Body of pancreas (tissue), 4 donors: ENCODE results near the gene ZBTB21. TPM values are rescaled to one million over a fixed set of nuclear protein-coding genes. Genes with fewer than 3 reads are reported as not detected.

Source experiments
- ATAC-seq: fragments of 150-250 bp; one replicate; pipeline ENCODE4 v1.9.1; 2016
- DNase-seq, 4 donors: peaks; one replicate each; pipeline ENCODE4 v3.0.0-alpha.2; 2019
- H3K27ac ChIP-seq, 4 donors: fragments of 200-600 bp; sonication (generic); 1 replicate in 3 of 4; 2 replicates in 1 of 4; pipeline versions ENCODE4 v1.5.1 to v1.6.1; 2016 to 2019; ENCODE audit warnings: mild to moderate bottlenecking in 1 of 4, mixed read lengths in 1 of 4, moderate library complexity in 1 of 4
- H3K27me3 ChIP-seq, 2 donors: fragments of 200-600 bp; sonication (generic); one replicate each; pipeline ENCODE4 v1.6.0; 2016; ENCODE audit warnings: mild to moderate bottlenecking in 1 of 2
- H3K36me3 ChIP-seq, 2 donors: fragments of 200-600 bp; sonication (generic); replicated peaks in 1 of 2; 2 replicates each; pipeline ENCODE4 v1.5.1; 2016; ENCODE audit warnings: low read depth in 2 of 2; ENCODE audit not compliant: insufficient read depth in 1 of 2
- H3K4me1 ChIP-seq: fragments of 200-600 bp; sonication (generic); one replicate; pipeline ENCODE4 v1.6.0; 2016
- H3K4me3 ChIP-seq, 2 donors: fragments of 200-600 bp; sonication (generic); 1 replicate in 1 of 2; 2 replicates in 1 of 2; pipeline ENCODE4 v1.5.1; 2016 to 2019
- H3K9me3 ChIP-seq, 3 donors: fragments of 200-600 bp; sonication (generic); 1 replicate in 2 of 3; 2 replicates in 1 of 3; pipeline ENCODE4 v1.5.1; 2016
- POLR2A ChIP-seq, 3 donors: fragments of 450-650 bp; IDR thresholded peaks; one replicate each; pipeline ENCODE4 v1.6.1; 2016; ENCODE audit warnings: antibody characterized with exemption in 3 of 3, mild to moderate bottlenecking in 2 of 3
- WGBS, 2 donors: methylation state at CpG; one replicate each; pipeline ENCODE4 v1.1.5; 2017; 5-methylcytosine and 5-hydroxymethylcytosine counted together
- intact Hi-C: fragments of 100-400 bp; cut with DNase I; formaldehyde crosslinking; loops from one replicate; pipeline ENCODE4 v1.15.1; 2023
- total RNA-seq, 2 donors: library from RNA; depleted of rRNA; stranded (reverse); fragments of >200 nt; gene quantifications; one replicate each; pipeline ENCODE4 v1.1.0, GENCODE V29; 2016
- TF ChIP-seq, protein P1 (sequence below), 7 experiments: fragments of 450-650 bp in 4 of 7; fragments of 200-600 bp in 3 of 7; sonication (generic) in 3 of 7; IDR thresholded peaks; one replicate each; pipeline ENCODE4 v1.5.1; 2016 to 2019; ENCODE audit warnings: antibody characterized with exemption in 7 of 7

The ZBTB21 gene
- total RNA-seq, 2 donors from 2014 or later: 4.2 to 10.2 TPM

GRCh38 chr21:41989698-41990097 is 20.5 kb downstream of the ZBTB21 start:
- no peak for TF ChIP-seq POLR2A (IDR thresholded peaks at IDR 0.05)
- TF ChIP-seq, protein P1, sequence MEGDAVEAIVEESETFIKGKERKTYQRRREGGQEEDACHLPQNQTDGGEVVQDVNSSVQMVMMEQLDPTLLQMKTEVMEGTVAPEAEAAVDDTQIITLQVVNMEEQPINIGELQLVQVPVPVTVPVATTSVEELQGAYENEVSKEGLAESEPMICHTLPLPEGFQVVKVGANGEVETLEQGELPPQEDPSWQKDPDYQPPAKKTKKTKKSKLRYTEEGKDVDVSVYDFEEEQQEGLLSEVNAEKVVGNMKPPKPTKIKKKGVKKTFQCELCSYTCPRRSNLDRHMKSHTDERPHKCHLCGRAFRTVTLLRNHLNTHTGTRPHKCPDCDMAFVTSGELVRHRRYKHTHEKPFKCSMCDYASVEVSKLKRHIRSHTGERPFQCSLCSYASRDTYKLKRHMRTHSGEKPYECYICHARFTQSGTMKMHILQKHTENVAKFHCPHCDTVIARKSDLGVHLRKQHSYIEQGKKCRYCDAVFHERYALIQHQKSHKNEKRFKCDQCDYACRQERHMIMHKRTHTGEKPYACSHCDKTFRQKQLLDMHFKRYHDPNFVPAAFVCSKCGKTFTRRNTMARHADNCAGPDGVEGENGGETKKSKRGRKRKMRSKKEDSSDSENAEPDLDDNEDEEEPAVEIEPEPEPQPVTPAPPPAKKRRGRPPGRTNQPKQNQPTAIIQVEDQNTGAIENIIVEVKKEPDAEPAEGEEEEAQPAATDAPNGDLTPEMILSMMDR (IDR thresholded peaks at IDR 0.05): no peak
- Histone ChIP-seq H3K27me3 (no peaks in the 10 kb centered on the region), H3K36me3 (peaks cover 0 to 8% of the 10 kb centered on the region in 2 donors), H3K4me1 (no peaks in the 10 kb centered on the region), H3K4me3 (no peak overlapping the region), H3K27ac (no peak overlapping the region), H3K9me3 (no peaks in the 10 kb centered on the region)
- WGBS, 2 donors: 89 to 93% methylated on average over 2 of the region's 2 CpGs
- ATAC-seq (no peak), DNase-seq (no peak)
- intact Hi-C loops: no loop called here

DNA sequence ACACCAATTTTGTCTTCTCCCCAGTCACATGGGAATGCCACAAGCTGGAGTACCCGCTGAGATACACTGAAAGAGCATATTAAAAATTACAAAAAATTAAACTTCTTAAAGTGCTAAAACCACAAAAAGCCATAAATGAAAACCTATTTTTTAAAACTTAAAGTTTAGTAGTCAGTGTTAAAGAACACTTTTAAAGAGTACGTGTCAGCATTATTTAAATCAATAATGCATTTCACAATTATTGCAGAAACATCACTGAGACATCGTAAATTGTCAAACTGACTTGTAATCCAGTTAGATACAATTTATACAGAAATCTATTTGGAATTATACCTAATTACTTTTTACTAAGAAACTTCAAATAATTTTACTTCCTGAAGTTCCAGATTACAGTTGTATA is 22.9 kb downstream of the ZBTB21 start:
- Histone ChIP-seq H3K9me3 (no peaks in the 10 kb centered on the region), H3K4me1 (no peaks in the 10 kb centered on the region), H3K27me3 (no peaks in the 10 kb centered on the region), H3K36me3 (peaks cover 0 to 6% of the 10 kb centered on the region in 2 donors), H3K27ac (no peak overlapping the region), H3K4me3 (no peak overlapping the region)
- TF ChIP-seq POLR2A (IDR thresholded peaks at IDR 0.05): no peak
- TF ChIP-seq, protein P1 (IDR thresholded peaks at IDR 0.05): no peak
- ATAC-seq (no peak), DNase-seq (no peak)
- 88 to 91% methylated on average over 3 of the region's 3 CpGs for WGBS, 2 donors
- intact Hi-C loops: no loop called here

DNA sequence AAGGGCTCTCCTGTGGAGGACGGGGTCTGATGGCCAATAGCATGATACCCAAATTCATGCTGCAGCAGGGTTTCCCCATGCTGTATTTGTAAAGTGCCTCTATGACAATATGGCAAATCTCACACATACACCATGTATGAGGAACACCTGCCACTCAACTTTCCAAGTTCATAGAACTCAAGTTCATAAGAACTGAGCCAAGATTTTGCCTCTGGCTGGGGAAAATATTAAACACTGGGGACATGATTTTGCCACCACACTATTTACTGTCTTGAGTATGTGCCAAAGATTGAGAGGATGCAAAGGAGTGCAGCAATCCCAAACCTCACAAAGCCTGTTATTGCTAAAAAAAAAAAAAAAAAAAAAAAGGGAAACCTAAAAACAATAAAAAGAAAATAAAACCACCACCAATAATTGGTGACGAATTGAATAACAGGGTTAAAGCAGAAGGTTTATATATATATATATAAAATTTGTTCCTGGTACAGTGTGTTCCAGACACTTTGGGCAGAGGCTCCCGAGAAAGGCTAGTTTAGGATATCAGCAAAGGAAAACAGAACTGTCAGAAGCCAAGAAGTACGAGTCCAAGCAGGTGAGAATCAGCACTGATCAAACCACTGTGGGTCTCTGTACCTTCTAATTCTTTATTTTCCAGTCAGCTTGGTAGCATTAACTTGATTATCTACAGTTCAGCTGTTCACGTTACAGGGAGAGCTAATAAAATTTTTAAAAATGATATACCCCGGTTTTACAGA is 24.3 kb downstream of the ZBTB21 start:
- no peak for ATAC-seq
- no peak for DNase-seq
- intact Hi-C loops: no loop called here
- no peaks in the 10 kb centered on the region for H3K4me1 ChIP-seq
- H3K9me3 ChIP-seq: no peaks in the 10 kb centered on the region
- 67 to 73% methylated on average over 6 of the region's 6 CpGs for WGBS, 2 donors
- no peak overlapping the region for H3K27ac ChIP-seq
- no peaks in the 10 kb centered on the region for H3K36me3 ChIP-seq
- TF ChIP-seq, protein P1 (IDR thresholded peaks at IDR 0.05): no peak
- no peak for TF ChIP-seq POLR2A (IDR thresholded peaks at IDR 0.05)
- no peaks in the 10 kb centered on the region for H3K27me3 ChIP-seq
- H3K4me3 ChIP-seq: no peak overlapping the region

DNA sequence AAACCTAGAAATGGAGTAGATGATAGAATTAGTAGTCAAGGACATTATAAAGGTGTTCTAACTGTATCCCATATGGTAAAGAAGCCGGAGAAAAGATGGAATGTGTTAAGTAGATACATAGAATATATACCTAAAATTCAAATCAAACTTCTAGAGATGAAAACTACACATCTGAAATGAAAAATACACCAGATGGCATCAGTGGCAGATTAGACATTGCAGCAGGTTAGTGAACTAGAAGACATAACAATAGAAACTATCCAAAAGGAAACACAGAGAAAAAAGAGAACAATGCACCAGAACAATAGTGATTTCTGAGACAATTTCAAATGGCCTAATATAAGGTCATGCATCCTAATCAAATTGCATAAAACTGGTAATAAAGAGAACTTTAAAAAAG is 26.9 kb downstream of the ZBTB21 start:
- DNase-seq (no peak), ATAC-seq (no peak)
- intact Hi-C loops: no loop called here
- Histone ChIP-seq H3K4me3 (no peak overlapping the region), H3K27ac (no peak overlapping the region), H3K9me3 (peaks cover 0 to 4% (median 0%) of the 10 kb centered on the region in 3 donors), H3K27me3 (no peaks in the 10 kb centered on the region), H3K36me3 (no peaks in the 10 kb centered on the region), H3K4me1 (no peaks in the 10 kb centered on the region)
- WGBS, 2 donors: 90 to 94% methylated on average over 1 of the region's 1 CpG
- TF ChIP-seq, protein P1 (IDR thresholded peaks at IDR 0.05): no peak
- TF ChIP-seq POLR2A (IDR thresholded peaks at IDR 0.05): no peak

GRCh38 chr21:41980561-41980960 is 29.6 kb downstream of the ZBTB21 start:
- no peak for TF ChIP-seq POLR2A (IDR thresholded peaks at IDR 0.05)
- TF ChIP-seq, protein P1 (IDR thresholded peaks at IDR 0.05): no peak
- H3K27me3 ChIP-seq: no peaks in the 10 kb centered on the region
- no peak for ATAC-seq
- intact Hi-C loops: no loop called here
- H3K27ac ChIP-seq: no peak overlapping the region
- H3K4me1 ChIP-seq: no peaks in the 10 kb centered on the region
- no peak overlapping the region for H3K4me3 ChIP-seq
- no peaks in the 10 kb centered on the region for H3K36me3 ChIP-seq
- H3K9me3 ChIP-seq: peaks cover 0 to 4% (median 0%) of the 10 kb centered on the region in 3 donors
- DNase-seq: no peak
